ENCODE data around the gene FGF8.

The FGF8 gene

DNA sequence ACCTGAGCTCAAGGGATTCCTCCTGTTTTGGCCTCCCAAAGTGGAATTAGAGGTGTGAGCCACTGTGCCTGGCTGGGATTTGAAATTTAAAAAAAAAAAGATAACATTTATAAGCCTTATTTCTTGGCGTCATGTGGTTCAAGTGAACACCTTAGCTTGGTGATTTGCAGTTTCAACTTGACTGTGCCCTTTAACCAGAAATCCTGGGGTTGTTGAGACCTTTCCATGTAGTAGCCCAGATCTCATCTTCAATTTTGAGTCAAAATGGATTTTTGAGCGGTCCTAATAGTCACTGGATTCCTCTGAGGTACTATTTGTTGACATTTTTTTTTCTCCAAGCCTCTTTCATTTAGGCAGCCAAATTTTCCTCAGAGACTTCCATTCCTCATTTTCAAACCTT lies 51.5 kb downstream of the FGF8 start:
- Histone ChIP-seq H3K9ac (ENCODE audit: low read length) (no peak overlapping the region), H3K4me2 (ENCODE audit: low read length, poor library complexity, severe bottlenecking) (no peak overlapping the region), H4K8ac (ENCODE audit: low read length) (no peak overlapping the region), H2AK5ac (ENCODE audit: low read length, severe bottlenecking) (no peak overlapping the region), H3K14ac (ENCODE audit: low read length in 2 of 2) (no peak overlapping the region), H3K23ac (ENCODE audit: low read length in 2 of 2) (no peak overlapping the region), H3K4me1 (ENCODE audit: control insufficient read depth, insufficient read depth, low read depth, low read length) (no peaks in the 10 kb centered on the region), H3K79me1 (replicated peaks; ENCODE audit: low read length, poor library complexity, severe bottlenecking) (no peaks in the 10 kb centered on the region), H3K27ac (ENCODE audit: low read length, poor library complexity, severe bottlenecking) (no peak overlapping the region), H3K9me3 (ENCODE audit: control insufficient read depth, low read length) (no peaks in the 10 kb centered on the region), H3K4ac (ENCODE audit: low read depth in 1 of 2, low read length in 2 of 2) (no peak overlapping the region), H2BK120ac (ENCODE audit: low read depth, low read length) (no peak overlapping the region), H3K4me3 (ENCODE audit: insufficient read depth in 1 of 2, low read depth in 1 of 2, low read length in 2 of 2) (no peak overlapping the region), H3K36me3 (ENCODE audit: control insufficient read depth in 1 of 2, insufficient read depth in 2 of 2, low read depth in 1 of 2, low read length in 2 of 2) (no peaks in the 10 kb centered on the region), H3K27me3 (ENCODE audit: control insufficient read depth in 1 of 2, insufficient read depth in 1 of 2, low read length in 2 of 2) (peaks cover 22 to 47% of the 10 kb centered on the region in 2 experiments), H2AFZ (ENCODE audit: low read depth, low read length) (no peak overlapping the region), H3K18ac (ENCODE audit: low read depth in 1 of 2, low read length in 2 of 2) (no peak overlapping the region), H2BK15ac (ENCODE audit: low read depth, poor library complexity, severe bottlenecking) (no peak overlapping the region), H2BK12ac (ENCODE audit: low read length in 2 of 2) (no peak overlapping the region), H2BK5ac (ENCODE audit: low read depth, low read length, poor library complexity, severe bottlenecking) (no peak overlapping the region), H4K91ac (ENCODE audit: low read length) (no peak overlapping the region)
- 96% methylated on average over 2 of the region's 2 CpGs for WGBS
- no peak for DNase-seq

DNA sequence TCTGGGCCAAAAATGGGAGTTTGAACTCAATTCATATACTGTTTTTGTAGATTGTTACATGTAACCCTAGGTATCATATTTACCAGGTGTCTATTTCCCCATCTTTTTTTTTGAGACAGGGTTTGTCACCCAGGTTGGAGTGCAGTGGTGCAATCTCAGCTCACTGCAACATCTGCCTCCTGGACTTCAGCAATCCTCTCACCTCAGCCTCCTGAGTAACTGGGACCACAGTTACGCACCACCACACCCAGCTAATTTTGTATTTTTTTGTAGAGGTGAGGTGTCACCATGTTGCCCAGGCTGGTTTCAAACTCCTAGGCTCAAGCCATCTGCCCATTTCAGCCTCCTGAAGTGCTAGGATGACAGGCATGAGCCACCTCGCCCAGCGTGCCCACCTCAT lies 52.7 kb downstream of the FGF8 start:
- no peak overlapping the region for H2BK120ac ChIP-seq (ENCODE audit: low read depth, low read length)
- H3K36me3 ChIP-seq (ENCODE audit: control insufficient read depth in 1 of 2, insufficient read depth in 2 of 2, low read depth in 1 of 2, low read length in 2 of 2), result no peaks in the 10 kb centered on the region
- DNase-seq, result no peak

DNA sequence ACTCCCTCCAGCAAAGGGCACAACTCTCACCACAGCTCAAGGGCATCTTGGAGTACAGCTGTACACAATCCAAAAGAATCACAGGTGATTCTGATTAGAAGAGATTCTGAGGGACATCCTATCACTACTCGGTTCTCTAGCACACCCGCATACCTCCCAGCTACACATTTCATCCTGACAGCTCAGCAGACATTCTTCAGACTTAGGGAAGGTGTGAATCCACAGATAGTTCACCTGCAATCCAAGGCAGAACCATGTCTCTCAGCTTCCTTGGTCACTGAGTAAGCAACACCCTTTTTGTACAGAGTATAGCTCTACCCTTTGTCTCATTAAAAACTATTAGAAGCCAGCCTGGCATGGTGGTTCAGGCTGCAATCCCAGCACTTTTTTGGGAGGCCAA lies 54.1 kb downstream of the FGF8 start:
- no peak overlapping the region for H2AFZ ChIP-seq (ENCODE audit: low read depth, low read length)
- H3K23ac ChIP-seq (ENCODE audit: low read length in 2 of 2), result no peak overlapping the region
- H3K27me3 ChIP-seq (ENCODE audit: control insufficient read depth in 1 of 2, insufficient read depth in 1 of 2, low read length in 2 of 2), result peaks cover 26 to 52% of the 10 kb centered on the region in 2 experiments
- no peak overlapping the region for H3K27ac ChIP-seq (ENCODE audit: low read length, poor library complexity, severe bottlenecking)
- H3K4me3 ChIP-seq (ENCODE audit: insufficient read depth in 1 of 2, low read depth in 1 of 2, low read length in 2 of 2), result no peak overlapping the region
- H2BK120ac ChIP-seq (ENCODE audit: low read depth, low read length), result no peak overlapping the region
- no peak overlapping the region for H2AK5ac ChIP-seq (ENCODE audit: low read length, severe bottlenecking)
- no peaks in the 10 kb centered on the region for H3K79me1 ChIP-seq (replicated peaks; ENCODE audit: low read length, poor library complexity, severe bottlenecking)
- H2BK12ac ChIP-seq (ENCODE audit: low read length in 2 of 2), result no peak overlapping the region
- H3K36me3 ChIP-seq (ENCODE audit: control insufficient read depth in 1 of 2, insufficient read depth in 2 of 2, low read depth in 1 of 2, low read length in 2 of 2), result no peaks in the 10 kb centered on the region
- H3K18ac ChIP-seq (ENCODE audit: low read depth in 1 of 2, low read length in 2 of 2), result no peak overlapping the region
- H3K14ac ChIP-seq (ENCODE audit: low read length in 2 of 2), result no peak overlapping the region
- H3K4me1 ChIP-seq (ENCODE audit: control insufficient read depth, insufficient read depth, low read depth, low read length), result no peaks in the 10 kb centered on the region
- H3K9me3 ChIP-seq (ENCODE audit: control insufficient read depth, low read length), result no peaks in the 10 kb centered on the region
- no peak overlapping the region for H3K4me2 ChIP-seq (ENCODE audit: low read length, poor library complexity, severe bottlenecking)
- whole genome bisulfite sequencing, result 92% methylated on average over 2 of the region's 2 CpGs
- no peak overlapping the region for H4K8ac ChIP-seq (ENCODE audit: low read length)
- H3K9ac ChIP-seq (ENCODE audit: low read length), result no peak overlapping the region
- H2BK5ac ChIP-seq (ENCODE audit: low read depth, low read length, poor library complexity, severe bottlenecking), result no peak overlapping the region
- no peak overlapping the region for H4K91ac ChIP-seq (ENCODE audit: low read length)
- no peak overlapping the region for H3K4ac ChIP-seq (ENCODE audit: low read depth in 1 of 2, low read length in 2 of 2)
- H2BK15ac ChIP-seq (ENCODE audit: low read depth, poor library complexity, severe bottlenecking), result no peak overlapping the region
- DNase-seq, result no peak

More for the DNA sequence above, 52.7 kb downstream of the FGF8 start:
- Histone ChIP-seq H2BK15ac (ENCODE audit: low read depth, poor library complexity, severe bottlenecking) (no peak overlapping the region), H2AFZ (ENCODE audit: low read depth, low read length) (no peak overlapping the region), H3K9ac (ENCODE audit: low read length) (no peak overlapping the region), H2AK5ac (ENCODE audit: low read length, severe bottlenecking) (no peak overlapping the region), H3K23ac (ENCODE audit: low read length in 2 of 2) (no peak overlapping the region), H3K4me3 (ENCODE audit: insufficient read depth in 1 of 2, low read depth in 1 of 2, low read length in 2 of 2) (no peak overlapping the region), H3K14ac (ENCODE audit: low read length in 2 of 2) (no peak overlapping the region), H3K27ac (ENCODE audit: low read length, poor library complexity, severe bottlenecking) (no peak overlapping the region), H3K9me3 (ENCODE audit: control insufficient read depth, low read length) (no peaks in the 10 kb centered on the region), H3K4me2 (ENCODE audit: low read length, poor library complexity, severe bottlenecking) (no peak overlapping the region), H2BK12ac (ENCODE audit: low read length in 2 of 2) (no peak overlapping the region), H3K4ac (ENCODE audit: low read depth in 1 of 2, low read length in 2 of 2) (no peak overlapping the region), H4K91ac (ENCODE audit: low read length) (no peak overlapping the region), H3K4me1 (ENCODE audit: control insufficient read depth, insufficient read depth, low read depth, low read length) (no peaks in the 10 kb centered on the region), H3K18ac (ENCODE audit: low read depth in 1 of 2, low read length in 2 of 2) (no peak overlapping the region), H3K27me3 (ENCODE audit: control insufficient read depth in 1 of 2, insufficient read depth in 1 of 2, low read length in 2 of 2) (peaks cover 26 to 56% of the 10 kb centered on the region in 2 experiments), H2BK5ac (ENCODE audit: low read depth, low read length, poor library complexity, severe bottlenecking) (no peak overlapping the region), H4K8ac (ENCODE audit: low read length) (no peak overlapping the region), H3K79me1 (replicated peaks; ENCODE audit: low read length, poor library complexity, severe bottlenecking) (no peaks in the 10 kb centered on the region)
- WGBS, result 90% methylated on average over 3 of the region's 3 CpGs

DNA sequence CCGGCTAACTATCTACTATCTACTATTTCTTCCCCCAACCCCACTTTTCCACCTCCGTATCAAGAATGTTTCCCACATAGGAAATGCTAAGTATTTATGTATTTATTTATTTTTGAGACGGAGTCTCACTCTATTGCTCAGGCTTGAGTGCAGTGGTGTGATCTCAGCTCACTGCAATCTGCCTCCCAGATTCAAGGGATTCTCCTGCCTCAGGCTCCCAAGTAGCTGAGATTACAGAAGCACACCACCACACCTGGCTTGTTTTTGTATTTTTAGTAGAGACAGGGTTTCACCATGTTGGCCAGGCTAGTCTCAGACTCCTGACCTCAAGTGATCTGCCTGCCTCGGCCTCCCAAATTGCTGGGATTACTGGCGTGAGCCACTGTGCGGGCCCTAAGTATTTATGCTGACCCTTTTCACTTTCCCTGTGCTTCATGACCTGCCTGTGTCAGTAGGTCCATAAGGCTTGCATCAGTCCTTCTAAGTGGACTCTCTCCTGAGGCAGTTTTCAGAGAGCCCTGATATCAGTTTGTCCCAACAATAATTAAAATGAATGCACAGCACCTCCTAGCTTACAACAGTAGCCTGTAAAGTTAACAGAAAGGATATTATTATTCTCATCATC lies 55.2 kb downstream of the FGF8 start:
- H2BK5ac ChIP-seq (ENCODE audit: low read depth, low read length, poor library complexity, severe bottlenecking), result no peak overlapping the region
- WGBS, result 87% methylated on average over 4 of the region's 6 CpGs
- H3K9me3 ChIP-seq (ENCODE audit: control insufficient read depth, low read length), result no peaks in the 10 kb centered on the region
- H3K4me1 ChIP-seq (ENCODE audit: control insufficient read depth, insufficient read depth, low read depth, low read length), result no peaks in the 10 kb centered on the region
- H4K8ac ChIP-seq (ENCODE audit: low read length), result no peak overlapping the region
- no peaks in the 10 kb centered on the region for H3K79me1 ChIP-seq (replicated peaks; ENCODE audit: low read length, poor library complexity, severe bottlenecking)
- H3K23ac ChIP-seq (ENCODE audit: low read length in 2 of 2), result no peak overlapping the region
- no peaks in the 10 kb centered on the region for H3K36me3 ChIP-seq (ENCODE audit: control insufficient read depth in 1 of 2, insufficient read depth in 2 of 2, low read depth in 1 of 2, low read length in 2 of 2)
- H3K27ac ChIP-seq (ENCODE audit: low read length, poor library complexity, severe bottlenecking), result no peak overlapping the region
- no peak overlapping the region for H4K91ac ChIP-seq (ENCODE audit: low read length)
- peaks cover 23 to 50% of the 10 kb centered on the region in 2 experiments for H3K27me3 ChIP-seq (ENCODE audit: control insufficient read depth in 1 of 2, insufficient read depth in 1 of 2, low read length in 2 of 2)
- H2BK12ac ChIP-seq (ENCODE audit: low read length in 2 of 2), result no peak overlapping the region
- no peak overlapping the region for H3K4me3 ChIP-seq (ENCODE audit: insufficient read depth in 1 of 2, low read depth in 1 of 2, low read length in 2 of 2)
- no peak overlapping the region for H2AFZ ChIP-seq (ENCODE audit: low read depth, low read length)
- H3K14ac ChIP-seq (ENCODE audit: low read length in 2 of 2), result no peak overlapping the region
- DNase-seq, result no peak
- H2BK15ac ChIP-seq (ENCODE audit: low read depth, poor library complexity, severe bottlenecking), result no peak overlapping the region
- no peak overlapping the region for H2BK120ac ChIP-seq (ENCODE audit: low read depth, low read length)
- H3K9ac ChIP-seq (ENCODE audit: low read length), result no peak overlapping the region
- no peak overlapping the region for H2AK5ac ChIP-seq (ENCODE audit: low read length, severe bottlenecking)
- no peak overlapping the region for H3K18ac ChIP-seq (ENCODE audit: low read depth in 1 of 2, low read length in 2 of 2)
- H3K4ac ChIP-seq (ENCODE audit: low read depth in 1 of 2, low read length in 2 of 2), result no peak overlapping the region
- no peak overlapping the region for H3K4me2 ChIP-seq (ENCODE audit: low read length, poor library complexity, severe bottlenecking)
